Neural cell (in vitro differentiated cells): Measurements from ENCODE around the gene VRK1. TPM values are rescaled to one million over a fixed set of nuclear protein-coding genes. Genes with fewer than 3 reads are reported as not detected.

ENCODE experiments used
- H2AFZ ChIP-seq: fragments of 200-600, 300-800 bp; sonication (generic), shearing (Covaris generic); 2 replicates; pipeline ENCODE4 v1.6.0; 2014; ENCODE audit warnings: low read depth, mild to moderate bottlenecking, antibody characterized with exemption, low read length, moderate library complexity
- H3F3A ChIP-seq: fragments of 200-600 bp; shearing (Covaris generic); 2 replicates; pipeline ENCODE4 v1.6.1; 2016; ENCODE audit warnings: mild to moderate bottlenecking, moderate library complexity, mixed read lengths, antibody characterized with exemption, low read length; ENCODE audit not compliant: insufficient read depth, poor library complexity, severe bottlenecking
- H3K27ac ChIP-seq: fragments of 200-600, 300-800 bp; sonication (generic), shearing (Covaris generic); 2 replicates; pipeline ENCODE4 v1.5.1; 2014; ENCODE audit warnings: mild to moderate bottlenecking, low read length, moderate library complexity
- H3K27me3 ChIP-seq: fragments of 300-800, 200-600 bp; sonication (generic), shearing (Covaris generic); 2 replicates; pipeline ENCODE4 v1.6.0; 2014; ENCODE audit warnings: mild to moderate bottlenecking, low read depth, low read length, moderate library complexity; ENCODE audit not compliant: insufficient read depth
- H3K36me3 ChIP-seq: fragments of 300-800, 200-600 bp; sonication (generic), shearing (Covaris generic); 2 replicates; pipeline ENCODE4 v1.5.1; 2014; ENCODE audit warnings: mild to moderate bottlenecking, antibody characterized with exemption, low read length, moderate library complexity; ENCODE audit not compliant: insufficient read depth
- H3K4me2 ChIP-seq: fragments of 300-800, 200-600 bp; sonication (generic), shearing (Covaris generic); 2 replicates; pipeline ENCODE4 v1.6.0; 2014; ENCODE audit warnings: mild to moderate bottlenecking, low read length
- H3K4me3 ChIP-seq: fragments of 300-800, 200-600 bp; sonication (generic), shearing (Covaris generic); 2 replicates; pipeline ENCODE4 v1.5.1; 2014; ENCODE audit warnings: mild to moderate bottlenecking, low read length, moderate library complexity
- H3K79me2 ChIP-seq: fragments of 200-600 bp; shearing (Covaris generic); replicated peaks from 2 replicates; pipeline ENCODE4 v1.6.0; 2014; ENCODE audit warnings: mild to moderate bottlenecking, low read length, moderate library complexity; ENCODE audit not compliant: insufficient read depth
- H3K9ac ChIP-seq: fragments of 300-800, 200-600 bp; sonication (generic), shearing (Covaris generic); 2 replicates; pipeline ENCODE4 v1.6.1; 2016; ENCODE audit warnings: mild to moderate bottlenecking, low read length, mixed read lengths
- H3K9me2 ChIP-seq: fragments of 200-600 bp; shearing (Covaris generic); 2 replicates; pipeline ENCODE4 v1.6.1; 2016; ENCODE audit warnings: mild to moderate bottlenecking, low read length, mixed read lengths; ENCODE audit not compliant: insufficient read depth
- H3K9me3 ChIP-seq: fragments of 200-600, 300-800 bp; sonication (generic), shearing (Covaris generic); 2 replicates; pipeline ENCODE4 v1.6.1; 2016; ENCODE audit warnings: mild to moderate bottlenecking, mixed run types, low read length, moderate library complexity, mixed read lengths
- H4K20me1 ChIP-seq: fragments of 200-600 bp; shearing (Covaris generic); 2 replicates; pipeline ENCODE4 v1.6.1; 2016; ENCODE audit warnings: mild to moderate bottlenecking, mixed run types; ENCODE audit not compliant: insufficient read depth
- CTCF ChIP-seq: fragments of 450-650 bp; IDR thresholded peaks from 2 replicates; pipeline ENCODE4 v1.5.1; 2014; ENCODE audit warnings: antibody characterized with exemption, mild to moderate bottlenecking, moderate library complexity; ENCODE audit not compliant: poor library complexity, severe bottlenecking
- EP300 ChIP-seq: fragments of 450-650 bp; conservative IDR thresholded peaks from 2 replicates; pipeline ENCODE4 v1.6.1; 2014; ENCODE audit warnings: antibody characterized with exemption, mild to moderate bottlenecking, moderate library complexity; ENCODE audit not compliant: poor library complexity, severe bottlenecking
- EZH2 ChIP-seq: fragments of 200-600, 300-800 bp; shearing (Covaris generic), sonication (generic); IDR thresholded peaks from 2 replicates; pipeline ENCODE4 v1.6.1; 2014; ENCODE audit warnings: antibody characterized with exemption, low read length, borderline replicate concordance, mild to moderate bottlenecking; ENCODE audit not compliant: insufficient read depth, poor library complexity, severe bottlenecking
- MXI1 ChIP-seq: fragments of 450-650 bp; conservative IDR thresholded peaks from 2 replicates; pipeline ENCODE4 v1.6.1; 2014; ENCODE audit warnings: antibody characterized with exemption, mild to moderate bottlenecking; ENCODE audit not compliant: poor library complexity, severe bottlenecking
- POLR2AphosphoS5 ChIP-seq: IDR thresholded peaks from 2 replicates; pipeline ENCODE4 v1.6.1; 2012
- RAD21 ChIP-seq: fragments of 450-650 bp; conservative IDR thresholded peaks from 2 replicates; pipeline ENCODE4 v1.6.1; 2014; ENCODE audit warnings: antibody characterized with exemption, mild to moderate bottlenecking, moderate library complexity
- REST ChIP-seq: IDR thresholded peaks from 2 replicates; pipeline ENCODE4 v1.6.1; 2012; ENCODE audit warnings: borderline replicate concordance
- SMC3 ChIP-seq: fragments of 450-650 bp; conservative IDR thresholded peaks from 2 replicates; pipeline ENCODE4 v1.6.1; 2014; ENCODE audit warnings: antibody characterized with exemption, mild to moderate bottlenecking, moderate library complexity; ENCODE audit not compliant: poor library complexity
- TAF1 ChIP-seq: IDR thresholded peaks from 2 replicates; pipeline ENCODE4 v1.6.1; 2012; ENCODE audit warnings: low read depth
- polyA plus RNA-seq: library from polyadenylated mRNA; depleted of rRNA; stranded (reverse); fragments of >200 nt; gene quantifications from 2 replicates; pipeline ENCODE4 v1.2.3, GENCODE V29; 2014

Gene VRK1
- polyA plus RNA-seq, 1 donor from 2014 or later: 86.0 TPM

- no peaks in the 10 kb centered on the region for H3K9me3 ChIP-seq
- H3K9ac ChIP-seq: no peak overlapping the region
- H3K36me3 ChIP-seq: no peaks in the 10 kb centered on the region
- TF ChIP-seq RAD21 (no peak), EP300 (no peak), MXI1 (no peak), POLR2AphosphoS5 (no peak), SMC3 (no peak), REST (no peak), CTCF (no peak), EZH2 (no peak), TAF1 (no peak)
- H3K27me3 ChIP-seq: no peaks in the 10 kb centered on the region
- no peaks in the 10 kb centered on the region for H3K9me2 ChIP-seq
- H2AFZ ChIP-seq: no peak overlapping the region
- H3K27ac ChIP-seq: no peak overlapping the region
- peaks cover 18% of the 10 kb centered on the region for H3K79me2 ChIP-seq
- no peaks in the 10 kb centered on the region for H4K20me1 ChIP-seq
- no peak overlapping the region for H3K4me2 ChIP-seq
- no peak overlapping the region for H3K4me3 ChIP-seq
- no peaks in the 10 kb centered on the region for H3F3A ChIP-seq
These were observed 30.1 kb downstream of the VRK1 start for GRCh38 chr14:96827290-96827689.

DNA sequence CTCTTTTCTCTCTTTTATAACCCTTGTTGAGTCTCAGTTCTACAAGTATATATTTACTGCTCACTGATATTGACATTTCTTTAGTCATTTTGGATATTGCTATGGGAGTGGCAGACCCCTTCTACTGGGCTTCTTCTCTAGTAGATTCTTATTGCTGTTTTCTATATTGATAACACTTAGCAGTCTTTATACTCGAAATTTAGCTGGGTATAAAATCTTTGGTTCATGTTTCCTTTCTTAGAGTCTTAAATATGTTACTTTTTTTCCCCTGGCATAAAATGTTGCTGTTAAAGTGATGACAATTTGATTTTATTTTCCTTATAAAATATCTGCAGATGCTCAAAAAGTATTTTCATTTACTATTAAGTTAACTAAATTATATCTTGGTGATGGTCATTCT is 32.6 kb downstream of the VRK1 start:
- Histone ChIP-seq H3K4me3 (no peak overlapping the region), H3K79me2 (peaks cover 15% of the 10 kb centered on the region), H3F3A (no peaks in the 10 kb centered on the region), H3K36me3 (no peaks in the 10 kb centered on the region), H3K9ac (no peak overlapping the region), H3K27me3 (no peaks in the 10 kb centered on the region), H3K27ac (no peak overlapping the region), H3K4me2 (no peak overlapping the region), H3K9me3 (no peaks in the 10 kb centered on the region), H4K20me1 (no peaks in the 10 kb centered on the region), H2AFZ (no peak overlapping the region), H3K9me2 (no peaks in the 10 kb centered on the region)
- no peak for TF ChIP-seq EP300
- no peak for TF ChIP-seq REST
- no peak for TF ChIP-seq TAF1
- no peak for TF ChIP-seq RAD21
- TF ChIP-seq POLR2AphosphoS5: no peak
- no peak for TF ChIP-seq EZH2
- TF ChIP-seq CTCF: no peak
- no peak for TF ChIP-seq MXI1
- TF ChIP-seq SMC3: no peak
